BJ (cell line): ENCODE data around the gene SMCO2. TPM values are rescaled to one million over a fixed set of nuclear protein-coding genes. Genes with fewer than 3 reads are reported as not detected.
A peak's percentile ranks its signal among the peaks of the same experiment; 100 is the strongest.

Source experiments
- CTCF ChIA-PET: fragments of 350-600 bp; formaldehyde crosslinking; extraction: SDS; loops from one replicate; lab custom pipeline; 2021; ENCODE audit warnings: antibody characterized with exemption, inconsistent platforms; lab: Yijun Ruan, JAX
- POLR2A ChIA-PET: fragments of 300-600 bp; sonication (Branson Sonifier 250); formaldehyde crosslinking; extraction: SDS; loops from one replicate; lab custom pipeline; 2021; ENCODE audit warnings: antibody characterized with exemption; lab: Charles Lee
- DNase-seq: peaks from one replicate; pipeline ENCODE4 v3.0.0-alpha.2; 2011; ENCODE audit warnings: low read depth
- H3K27me3 ChIP-seq: 2 replicates; pipeline ENCODE4 v1.6.0; 2011; ENCODE audit warnings: low read length; ENCODE audit not compliant: control insufficient read depth, insufficient read depth
- H3K36me3 ChIP-seq: 2 replicates; pipeline ENCODE4 v1.5.1; 2011; ENCODE audit warnings: low read length; ENCODE audit not compliant: control insufficient read depth, insufficient read depth
- H3K4me3 ChIP-seq: 2 replicates; pipeline ENCODE4 v1.5.1; 2011; ENCODE audit warnings: low read depth, mild to moderate bottlenecking, control low read depth, low read length
- polyA plus RNA-seq: library from polyadenylated mRNA; depleted of rRNA; stranded (reverse); fragments of >200 nt; gene quantifications from 2 replicates; pipeline ENCODE4 v1.2.3, GENCODE V29; 2011
- TF ChIP-seq, protein P1 (sequence below): IDR thresholded peaks from 2 replicates; pipeline ENCODE4 v1.5.1; 2011; ENCODE audit warnings: low read depth, mild to moderate bottlenecking, control low read depth, inconsistent platforms, low read length, moderate library complexity; ENCODE audit not compliant: insufficient read depth

SMCO2 gene
- polyA plus RNA-seq, 1 experiment, result 0.09 TPM

DNA sequence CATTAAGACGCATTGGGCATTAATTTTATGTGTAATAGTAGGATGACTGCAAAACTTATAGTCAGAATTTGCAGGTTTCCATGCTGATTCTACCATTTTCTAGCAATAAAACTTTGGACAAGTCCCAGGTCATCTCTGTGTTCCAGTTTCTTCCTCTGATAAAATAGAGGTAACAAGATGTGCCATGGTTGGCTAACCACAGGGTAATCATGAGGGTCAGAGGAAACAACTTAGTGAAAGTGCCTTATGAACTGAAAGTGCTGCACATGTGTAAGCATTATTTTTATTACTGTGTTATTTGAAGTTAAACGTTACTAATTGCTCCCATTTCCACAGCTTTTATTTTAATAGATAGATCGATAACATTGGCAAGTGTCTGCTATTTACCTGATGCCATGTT lies 21.1 kb downstream of the SMCO2 start:
- POLR2A ChIA-PET, result no interaction called here

DNA sequence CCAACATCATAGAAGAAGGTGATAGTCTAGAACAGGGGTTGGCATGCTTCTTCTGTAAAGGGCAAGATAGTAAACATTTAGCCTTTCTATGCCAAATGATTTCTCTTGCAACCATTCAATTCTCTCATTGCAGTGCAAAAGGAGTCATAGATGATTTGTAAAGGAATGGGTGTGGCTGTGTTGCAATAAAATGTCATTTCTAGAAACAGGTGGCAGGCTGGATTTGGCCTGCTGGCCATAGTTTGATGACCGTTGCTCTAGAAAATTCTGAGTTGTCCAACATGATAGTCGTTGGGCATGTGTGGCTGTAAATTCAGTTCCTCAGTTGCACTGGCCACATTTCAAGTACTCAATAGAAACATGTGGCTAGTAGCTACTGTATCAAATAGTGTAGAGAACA lies 21.7 kb downstream of the SMCO2 start:
- TF ChIP-seq, protein P1, sequence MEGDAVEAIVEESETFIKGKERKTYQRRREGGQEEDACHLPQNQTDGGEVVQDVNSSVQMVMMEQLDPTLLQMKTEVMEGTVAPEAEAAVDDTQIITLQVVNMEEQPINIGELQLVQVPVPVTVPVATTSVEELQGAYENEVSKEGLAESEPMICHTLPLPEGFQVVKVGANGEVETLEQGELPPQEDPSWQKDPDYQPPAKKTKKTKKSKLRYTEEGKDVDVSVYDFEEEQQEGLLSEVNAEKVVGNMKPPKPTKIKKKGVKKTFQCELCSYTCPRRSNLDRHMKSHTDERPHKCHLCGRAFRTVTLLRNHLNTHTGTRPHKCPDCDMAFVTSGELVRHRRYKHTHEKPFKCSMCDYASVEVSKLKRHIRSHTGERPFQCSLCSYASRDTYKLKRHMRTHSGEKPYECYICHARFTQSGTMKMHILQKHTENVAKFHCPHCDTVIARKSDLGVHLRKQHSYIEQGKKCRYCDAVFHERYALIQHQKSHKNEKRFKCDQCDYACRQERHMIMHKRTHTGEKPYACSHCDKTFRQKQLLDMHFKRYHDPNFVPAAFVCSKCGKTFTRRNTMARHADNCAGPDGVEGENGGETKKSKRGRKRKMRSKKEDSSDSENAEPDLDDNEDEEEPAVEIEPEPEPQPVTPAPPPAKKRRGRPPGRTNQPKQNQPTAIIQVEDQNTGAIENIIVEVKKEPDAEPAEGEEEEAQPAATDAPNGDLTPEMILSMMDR, result no peak
- Histone ChIP-seq H3K4me3 (no peak overlapping the region), H3K36me3 (no peaks in the 10 kb centered on the region), H3K27me3 (no peaks in the 10 kb centered on the region)
- CTCF ChIA-PET, result interaction anchor here (0.9 to 1.5 kb wide), 3 partner anchors 24 to 35 kb away, joined by 3 read pairs; no protein-coding TSS in a partner anchor
- POLR2A ChIA-PET, result no interaction called here
- DNase-seq, result no peak

More for the DNA sequence above, 21.1 kb downstream of the SMCO2 start:
- H3K27me3 ChIP-seq, result no peaks in the 10 kb centered on the region
- H3K36me3 ChIP-seq, result no peaks in the 10 kb centered on the region
- DNase-seq, result no peak
- no peak overlapping the region for H3K4me3 ChIP-seq
- CTCF ChIA-PET, result interaction anchor here (0.9 to 1.5 kb wide), 3 partner anchors 25 to 35 kb away, joined by 3 read pairs; no protein-coding TSS in a partner anchor
- TF ChIP-seq, protein P1, result no peak

DNA sequence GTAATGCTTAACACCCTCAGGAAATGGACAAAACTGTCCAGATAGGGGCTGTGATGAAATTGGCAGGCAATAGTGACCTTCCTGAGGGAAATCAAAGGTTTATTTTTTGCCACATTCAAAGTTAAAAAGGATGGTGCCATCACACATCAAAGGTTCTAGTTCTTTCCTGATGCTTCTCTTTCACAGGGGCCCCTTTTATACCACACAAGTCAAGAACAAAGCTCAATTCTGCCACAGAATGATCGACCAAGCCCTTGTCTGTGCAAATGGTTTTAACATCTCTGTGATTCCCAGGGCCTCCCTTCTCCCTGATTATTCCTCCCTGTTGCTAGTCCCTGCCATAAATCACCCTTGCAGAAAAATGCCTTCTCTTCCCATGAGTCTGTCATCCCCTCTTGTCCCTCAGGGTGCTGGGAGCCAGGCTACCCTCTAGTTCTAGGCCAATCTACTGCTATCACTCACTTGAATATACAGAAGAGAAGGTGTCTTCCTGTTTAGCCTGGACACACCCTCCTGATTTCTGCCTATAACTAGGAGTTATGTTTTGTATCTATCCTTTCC lies 22.7 kb downstream of the SMCO2 start:
- POLR2A ChIA-PET, result no interaction called here

DNA sequence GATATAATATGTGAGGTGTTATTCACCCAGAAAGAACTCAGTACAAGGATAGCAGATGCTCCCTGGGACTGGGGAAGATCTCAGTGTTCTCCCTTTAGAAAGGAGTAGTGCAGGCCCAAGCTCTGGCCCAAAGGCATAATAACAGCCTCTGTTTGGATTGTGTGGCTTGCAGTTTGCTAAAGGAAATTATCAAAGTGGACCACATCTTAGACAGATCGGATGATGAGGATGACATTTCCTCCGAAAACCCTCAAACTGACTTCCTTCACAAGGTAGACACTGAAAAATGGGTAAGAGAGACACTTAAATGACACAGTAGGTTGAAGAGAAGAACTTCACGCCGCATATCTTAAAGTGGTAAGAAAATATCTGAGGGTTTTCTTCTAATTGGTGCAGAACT lies 26.1 kb downstream of the SMCO2 start:
- H3K36me3 ChIP-seq, result no peaks in the 10 kb centered on the region
- TF ChIP-seq, protein P1, result no peak
- H3K27me3 ChIP-seq, result no peaks in the 10 kb centered on the region
- POLR2A ChIA-PET, result no interaction called here
- no peak overlapping the region for H3K4me3 ChIP-seq
- CTCF ChIA-PET, result interaction anchor here (0.6 kb wide), 1 partner anchor 46 kb away, joined by 3 read pairs; no protein-coding TSS in a partner anchor
- DNase-seq, result no peak

More for the DNA sequence above, 22.7 kb downstream of the SMCO2 start:
- H3K27me3 ChIP-seq, result no peaks in the 10 kb centered on the region
- TF ChIP-seq, protein P1, result no peak
- no peak for DNase-seq
- no peaks in the 10 kb centered on the region for H3K36me3 ChIP-seq
- H3K4me3 ChIP-seq, result no peak overlapping the region
- CTCF ChIA-PET, result interaction anchor here (0.5 to 0.9 kb wide), 2 partner anchors 22 to 199 kb away, joined by 4 read pairs; no protein-coding TSS in a partner anchor

DNA sequence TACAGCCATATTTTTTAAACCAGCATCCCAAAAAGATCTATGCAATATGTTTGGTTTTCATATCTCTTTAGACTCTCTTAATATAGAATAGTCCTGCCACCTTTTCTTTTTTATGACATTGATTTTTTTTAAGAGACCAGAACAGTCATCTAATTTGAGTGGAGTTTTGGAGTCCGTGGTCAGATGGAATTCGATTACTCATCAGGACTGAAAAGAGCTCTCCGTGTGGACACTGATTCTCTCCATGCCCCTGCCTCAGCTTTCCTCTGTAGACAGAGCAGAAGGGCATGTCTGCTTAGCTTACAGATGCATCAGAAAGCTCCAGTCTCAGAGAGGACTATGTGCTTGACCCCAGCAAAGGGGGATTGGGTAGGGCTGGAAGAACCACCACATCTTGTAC lies 27.8 kb downstream of the SMCO2 start:
- Histone ChIP-seq H3K27me3 (no peaks in the 10 kb centered on the region), H3K4me3 (no peak overlapping the region), H3K36me3 (no peaks in the 10 kb centered on the region)
- TF ChIP-seq, protein P1, result no peak
- DNase-seq, result peak; percentile 54
- ChIA-PET POLR2A (interaction anchor here (0.6 kb wide), 1 partner anchor 10 kb away, joined by 12 read pairs; no protein-coding TSS in a partner anchor), CTCF (interaction anchor here (0.8 to 1.1 kb wide), 3 partner anchors 13 to 160 kb away, joined by 3 to 8 read pairs (median 3); no protein-coding TSS in a partner anchor)
